Renal pelvis (tissue), 12 donors: ENCODE measurements around the gene ZBTB2. TPM values are rescaled to one million over a fixed set of nuclear protein-coding genes. Genes with fewer than 3 reads are reported as not detected.

ENCODE experiments used
- DNase-seq: peaks from one replicate; pipeline ENCODE4 v3.0.0-alpha.2; 2013
- long read RNA-seq, 16 experiments: transcript quantifications; one replicate each; lab custom pipeline, GENCODE V29; 2026
- polyA plus RNA-seq, 3 donors: library from polyadenylated mRNA; unstranded; fragments of 120-200 nt; gene quantifications; one replicate each; pipeline ENCODE4 v1.2.1, GENCODE V29; 2013; ENCODE audit not compliant: insufficient read length in 3 of 3

ZBTB2 gene
- 10 to 100 TPM; 14.4 to 16.5 (median 14.4) TPM for polyA plus RNA-seq
- long read RNA-seq, donor 1, transcript ZBTB2-201 (3 exons, 3,090 nt): major isoform, 6 of 6 reads
- long read RNA-seq, donor 1, partial matches to known transcripts: 0 of 6 reads
- long read RNA-seq, donor 1, other reads (novel, unspliced or antisense): 0 of 6 reads
- long read RNA-seq, donor 2, transcript ZBTB2-201 (3 exons, 3,090 nt): major isoform, 7 of 7 reads
- long read RNA-seq, donor 2, partial matches to known transcripts: 0 of 7 reads
- long read RNA-seq, donor 2, other reads (novel, unspliced or antisense): 0 of 7 reads
- long read RNA-seq, donor 3, transcript ZBTB2-201 (3 exons, 3,090 nt): major isoform, 7 of 7 reads
- long read RNA-seq, donor 3, partial matches to known transcripts: 0 of 7 reads
- long read RNA-seq, donor 3, other reads (novel, unspliced or antisense): 0 of 7 reads
- long read RNA-seq, donor 4, transcript ZBTB2-201 (3 exons, 3,090 nt): major isoform, 7 of 7 reads
- long read RNA-seq, donor 4, partial matches to known transcripts: 0 of 7 reads
- long read RNA-seq, donor 4, other reads (novel, unspliced or antisense): 0 of 7 reads
- long read RNA-seq, donor 5, partial matches to known transcripts: 0 of 3 reads
- long read RNA-seq, donor 5, other reads (novel, unspliced or antisense): 0 of 3 reads
- long read RNA-seq, donor 6, transcript ZBTB2-201 (3 exons, 3,090 nt): major isoform, 7 of 7 reads
- long read RNA-seq, donor 6, partial matches to known transcripts: 0 of 7 reads
- long read RNA-seq, donor 6, other reads (novel, unspliced or antisense): 0 of 7 reads
- long read RNA-seq, donor 7, transcript ZBTB2-201 (3 exons, 3,090 nt): major isoform, 7 of 23 reads
- long read RNA-seq, donor 7, partial matches to known transcripts: 16 of 23 reads
- long read RNA-seq, donor 7, other reads (novel, unspliced or antisense): 0 of 23 reads
- long read RNA-seq, donor 8, partial matches to known transcripts: 0 of 2 reads
- long read RNA-seq, donor 8, other reads (novel, unspliced or antisense): 0 of 2 reads
- long read RNA-seq, donor 9, partial matches to known transcripts: 0 of 4 reads
- long read RNA-seq, donor 9, other reads (novel, unspliced or antisense): 0 of 4 reads
- long read RNA-seq, donor 10, transcript ZBTB2-201 (3 exons, 3,090 nt): major isoform, 6 of 6 reads
- long read RNA-seq, donor 10, partial matches to known transcripts: 0 of 6 reads
- long read RNA-seq, donor 10, other reads (novel, unspliced or antisense): 0 of 6 reads
- long read RNA-seq, donor 11, transcript ZBTB2-201 (3 exons, 3,090 nt): major isoform, 5 of 5 reads
- long read RNA-seq, donor 11, partial matches to known transcripts: 0 of 5 reads
- long read RNA-seq, donor 11, other reads (novel, unspliced or antisense): 0 of 5 reads
- long read RNA-seq, donor 12, transcript ZBTB2-201 (3 exons, 3,090 nt): major isoform, 6 of 6 reads
- long read RNA-seq, donor 12, partial matches to known transcripts: 0 of 6 reads
- long read RNA-seq, donor 12, other reads (novel, unspliced or antisense): 0 of 6 reads
- long read RNA-seq, donor 13, partial matches to known transcripts: 0 of 4 reads
- long read RNA-seq, donor 13, other reads (novel, unspliced or antisense): 0 of 4 reads
- long read RNA-seq, donor 14, transcript ZBTB2-201 (3 exons, 3,090 nt): major isoform, 9 of 28 reads
- long read RNA-seq, donor 14, partial matches to known transcripts: 19 of 28 reads
- long read RNA-seq, donor 14, other reads (novel, unspliced or antisense): 0 of 28 reads
- long read RNA-seq, donor 15, transcript ZBTB2-201 (3 exons, 3,090 nt): major isoform, 5 of 5 reads
- long read RNA-seq, donor 15, partial matches to known transcripts: 0 of 5 reads
- long read RNA-seq, donor 15, other reads (novel, unspliced or antisense): 0 of 5 reads
- long read RNA-seq, donor 16, transcript ZBTB2-201 (3 exons, 3,090 nt): major isoform, 6 of 6 reads
- long read RNA-seq, donor 16, partial matches to known transcripts: 0 of 6 reads
- long read RNA-seq, donor 16, other reads (novel, unspliced or antisense): 0 of 6 reads

DNA sequence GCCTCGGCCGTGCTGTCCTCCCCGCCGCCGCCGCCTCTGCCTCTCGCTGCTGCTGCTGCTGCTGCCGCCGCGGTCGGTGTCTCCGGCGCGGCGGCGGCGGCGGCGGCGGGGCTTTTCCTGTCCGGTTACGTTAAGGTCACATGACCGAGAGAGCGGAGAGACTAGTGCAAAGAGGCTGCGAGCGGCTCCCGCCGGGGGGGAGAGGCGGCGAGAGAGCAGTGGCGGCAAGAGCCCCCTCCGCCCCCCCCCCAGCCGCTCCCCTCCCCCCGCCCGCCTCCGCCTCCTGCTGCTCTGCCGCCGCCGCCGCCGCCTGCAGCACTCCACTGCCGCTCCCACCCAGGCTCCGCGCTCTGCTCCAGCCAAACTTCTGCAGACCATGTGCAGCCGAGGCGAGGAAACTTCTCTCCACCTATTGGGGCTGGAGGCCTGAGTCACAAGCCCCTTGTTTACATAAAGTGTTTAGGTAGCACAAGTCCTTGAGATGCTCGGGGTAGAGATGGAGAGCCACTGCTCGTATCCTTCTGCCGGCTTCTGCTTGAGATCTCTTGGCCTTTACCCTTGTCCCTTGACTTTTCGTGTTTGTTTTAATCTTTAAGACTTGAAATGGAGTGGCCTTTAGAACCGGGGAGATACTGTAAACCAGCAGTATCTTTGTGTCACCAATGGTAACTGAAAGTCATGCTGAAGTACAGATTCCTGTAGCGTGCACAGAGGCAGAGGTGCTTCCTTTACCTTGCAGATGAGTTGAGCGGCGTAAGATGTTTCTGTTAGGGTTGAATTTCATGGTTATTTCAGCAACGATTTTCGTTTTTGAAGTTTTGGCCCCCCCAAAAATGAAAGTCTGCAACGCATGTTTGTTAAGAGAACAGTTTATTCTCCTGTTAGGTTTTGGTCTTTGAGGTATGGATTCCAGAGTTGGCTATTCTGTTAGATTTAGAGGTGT lies at the start of gene ZBTB2:
Gene ZBTB2, minus strand, starts transcription at position 89 of the 943 bp plus-strand sequence. CDS start 17,922 bp downstream, outside the sequence.
- DNase-seq: peak; percentile 55

- DNase-seq: no peak
Observed at GRCh38 chr6:151440930-151441329, 49.6 kb upstream of the ZBTB2 start.

GRCh38 chr6:151440498-151440897 lies 49.1 kb upstream of the ZBTB2 start:
- DNase-seq: no peak

GRCh38 chr6:151437401-151437800 lies 46.0 kb upstream of the ZBTB2 start:
- no peak for DNase-seq

DNA sequence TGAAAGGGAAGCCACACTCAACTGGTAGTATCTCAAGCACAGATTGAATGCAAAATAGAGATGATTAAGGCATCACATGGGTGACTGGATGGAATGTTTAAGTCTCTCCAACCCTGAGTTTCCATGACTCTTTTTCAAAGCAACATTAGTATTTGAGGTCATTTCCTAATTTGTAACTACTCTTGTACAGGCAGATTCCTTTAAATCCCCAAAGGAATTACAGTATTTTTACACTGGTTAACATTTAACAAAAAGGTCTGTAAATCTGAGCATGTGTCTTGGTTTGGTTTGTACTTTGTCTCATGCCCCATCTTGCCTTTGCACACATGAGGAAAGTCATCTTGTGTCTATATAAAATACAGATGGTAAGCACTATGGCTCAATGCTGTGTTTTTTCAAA lies 45.4 kb upstream of the ZBTB2 start:
- DNase-seq: no peak

GRCh38 chr6:151436300-151436699 lies 44.9 kb upstream of the ZBTB2 start:
- no peak for DNase-seq

DNA sequence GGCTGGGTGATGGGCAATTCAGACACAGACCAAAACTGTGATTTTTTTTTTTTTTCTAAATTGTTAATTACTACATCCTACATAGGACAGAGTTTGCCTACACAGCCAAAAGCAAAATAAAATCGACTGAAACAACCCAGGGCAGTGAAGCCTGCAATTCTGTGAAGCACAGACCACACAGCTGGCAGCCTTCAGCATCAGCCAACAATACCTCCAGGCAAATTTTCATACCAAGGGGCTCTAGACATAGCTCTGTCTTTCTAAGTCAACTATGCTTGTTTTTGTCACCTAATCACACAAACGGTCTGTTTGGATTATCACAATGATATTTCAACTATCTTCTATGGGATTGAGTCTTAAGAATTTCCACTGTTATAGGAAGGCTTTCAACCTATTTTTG lies 43.0 kb upstream of the ZBTB2 start:
- DNase-seq: no peak

DNA sequence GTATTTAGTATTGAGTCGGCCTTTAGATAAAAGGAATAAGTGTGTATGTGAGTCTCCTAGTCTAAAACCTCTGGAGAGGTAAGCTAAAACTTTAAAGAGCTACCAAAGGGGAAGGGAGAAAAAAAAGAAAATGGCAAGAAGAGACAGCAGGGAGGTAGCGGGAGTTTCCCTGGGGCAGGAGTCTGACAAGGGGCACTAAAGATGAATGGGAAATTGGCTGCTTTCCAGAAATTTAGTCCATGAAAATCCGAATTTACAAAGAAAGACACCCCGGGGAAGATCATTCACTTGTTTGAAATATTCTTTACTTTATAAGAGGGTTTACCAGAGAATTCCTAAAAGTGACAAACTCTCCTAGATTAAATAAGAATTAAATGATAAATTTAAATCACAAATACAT lies 41.3 kb upstream of the ZBTB2 start:
- DNase-seq: no peak

GRCh38 chr6:151431337-151431736 lies 40.0 kb upstream of the ZBTB2 start:
- DNase-seq: no peak

DNA sequence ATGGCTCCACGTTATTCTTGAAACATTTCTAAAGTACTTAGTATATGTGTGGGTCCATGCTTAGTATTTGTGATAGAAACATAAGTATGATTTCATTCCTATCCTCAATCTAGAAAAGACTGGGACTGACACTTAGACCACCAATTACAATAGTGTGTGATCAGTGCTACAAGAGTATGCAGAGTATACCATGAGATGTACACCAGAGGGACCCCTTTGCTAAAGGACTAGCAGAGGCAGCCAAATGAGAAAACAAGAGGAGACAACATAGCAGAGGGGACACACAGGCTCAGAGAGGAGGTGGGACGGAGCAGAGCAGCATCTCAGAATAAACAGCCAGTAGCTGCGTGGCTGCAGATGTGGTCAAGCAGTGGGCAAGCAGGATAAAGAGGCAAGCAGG lies 39.5 kb upstream of the ZBTB2 start:
- DNase-seq: no peak

DNA sequence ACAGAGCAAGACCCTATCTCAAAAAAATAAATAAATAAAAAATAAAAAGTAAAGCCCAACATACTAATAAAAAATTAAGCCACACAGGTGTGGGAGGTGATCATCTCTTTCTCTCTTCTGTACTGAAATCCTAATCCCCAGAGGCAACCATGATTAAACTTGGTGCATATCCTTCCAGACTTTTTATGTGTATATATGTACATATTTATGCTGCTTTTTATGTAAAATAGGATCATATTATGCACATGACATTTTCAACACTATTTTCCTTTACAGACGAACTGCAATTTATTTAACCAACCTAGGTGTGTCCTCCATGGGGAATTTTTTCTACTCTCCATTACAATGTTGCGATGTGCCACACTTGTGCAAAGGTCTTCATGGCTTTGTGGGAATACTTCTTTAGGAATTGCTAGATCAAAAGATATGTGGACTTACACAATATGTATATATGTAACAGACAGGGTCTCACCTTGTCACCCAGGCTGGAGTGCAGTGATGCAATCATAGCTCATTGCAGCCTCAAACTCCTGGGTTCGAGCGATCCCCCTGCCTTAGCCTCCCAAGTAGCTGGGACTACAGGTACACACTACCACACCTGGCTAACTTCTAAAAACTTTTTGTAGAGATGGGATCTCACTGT lies 36.9 kb upstream of the ZBTB2 start:
- no peak for DNase-seq

DNA sequence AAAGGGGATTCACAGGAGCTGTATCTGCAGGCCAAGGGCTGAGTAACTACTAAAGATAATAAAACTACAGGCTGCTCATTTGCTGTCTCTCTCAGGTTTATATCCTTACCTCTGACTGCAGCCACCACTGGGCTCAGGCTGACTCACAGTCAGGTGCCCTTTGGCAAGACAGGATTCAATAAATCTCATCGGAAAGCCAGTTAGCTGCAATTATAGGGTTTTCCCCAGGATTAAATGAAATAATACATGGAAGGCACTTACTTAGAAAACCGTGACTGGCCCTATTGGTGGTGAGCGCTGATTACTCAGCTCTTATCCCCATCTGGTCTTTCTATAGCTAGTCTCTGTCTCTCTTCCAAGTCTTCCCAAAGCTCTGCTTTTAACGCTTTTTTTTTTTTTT lies 34.2 kb upstream of the ZBTB2 start:
- no peak for DNase-seq

DNA sequence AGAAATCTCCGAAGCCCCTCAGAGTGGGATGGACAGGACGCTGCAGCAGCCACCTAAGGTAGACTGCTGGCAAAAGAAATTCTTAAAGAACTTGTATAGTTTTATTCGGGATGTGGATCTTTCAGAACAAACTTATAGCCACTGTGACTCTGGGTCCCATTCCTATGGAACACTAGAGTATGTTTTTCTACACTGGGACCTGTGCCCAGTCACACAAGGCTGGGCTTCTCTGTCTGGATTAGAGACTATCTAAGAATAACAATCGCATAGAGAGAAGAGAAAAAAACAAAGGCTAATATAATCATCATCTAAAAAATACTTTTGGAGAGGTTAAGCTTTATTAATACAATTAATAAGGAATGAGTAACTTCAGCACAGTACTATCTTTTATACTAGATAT lies 31.6 kb upstream of the ZBTB2 start:
- no peak for DNase-seq

DNA sequence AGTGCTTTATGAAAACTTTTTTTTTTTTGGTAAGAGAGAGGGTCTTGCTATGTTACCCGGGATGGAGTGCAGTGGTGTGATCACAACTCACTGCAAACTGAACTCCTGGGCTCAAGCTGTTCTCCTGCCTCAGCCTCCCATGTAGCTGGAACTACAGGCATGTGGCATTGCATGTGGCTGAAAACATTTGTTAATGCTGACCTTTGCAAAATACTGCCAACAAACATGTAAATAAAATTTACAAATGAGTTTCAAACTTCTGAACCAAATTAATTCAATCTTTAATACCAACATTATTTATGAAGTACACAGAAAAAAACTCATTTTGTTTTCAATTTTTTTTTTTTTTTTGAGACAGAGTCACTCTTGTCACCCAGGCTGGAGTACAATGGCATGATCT lies 26.1 kb upstream of the ZBTB2 start:
- DNase-seq: no peak

DNA sequence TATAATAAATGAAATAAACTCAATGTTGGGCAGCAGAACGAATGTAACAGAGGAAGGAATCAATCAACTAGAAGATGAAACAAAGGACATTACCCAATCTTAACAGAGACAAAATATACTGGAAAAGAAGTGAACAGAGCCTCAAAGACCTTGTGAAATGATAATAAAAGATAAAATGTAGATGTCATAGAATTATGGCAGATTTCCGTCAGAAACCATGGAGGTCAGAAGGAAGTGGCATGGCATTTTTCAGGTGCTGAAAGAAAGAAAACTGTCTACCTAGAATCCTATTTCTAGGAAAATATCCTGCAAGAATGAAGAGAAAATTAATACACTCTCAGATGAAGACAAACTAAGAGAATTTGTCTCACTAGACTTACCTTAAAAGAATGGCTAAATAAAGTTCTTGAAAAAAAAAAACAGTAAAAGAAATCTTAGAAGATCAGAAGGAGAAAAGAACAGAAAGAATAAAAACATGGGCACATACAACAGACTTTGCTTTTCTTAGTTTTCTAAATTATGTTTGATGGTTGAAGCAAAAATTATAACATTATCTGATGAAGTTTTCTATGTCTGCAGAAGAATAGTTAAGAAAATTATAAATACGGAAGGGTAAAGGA lies 23.4 kb upstream of the ZBTB2 start:
- DNase-seq: no peak

DNA sequence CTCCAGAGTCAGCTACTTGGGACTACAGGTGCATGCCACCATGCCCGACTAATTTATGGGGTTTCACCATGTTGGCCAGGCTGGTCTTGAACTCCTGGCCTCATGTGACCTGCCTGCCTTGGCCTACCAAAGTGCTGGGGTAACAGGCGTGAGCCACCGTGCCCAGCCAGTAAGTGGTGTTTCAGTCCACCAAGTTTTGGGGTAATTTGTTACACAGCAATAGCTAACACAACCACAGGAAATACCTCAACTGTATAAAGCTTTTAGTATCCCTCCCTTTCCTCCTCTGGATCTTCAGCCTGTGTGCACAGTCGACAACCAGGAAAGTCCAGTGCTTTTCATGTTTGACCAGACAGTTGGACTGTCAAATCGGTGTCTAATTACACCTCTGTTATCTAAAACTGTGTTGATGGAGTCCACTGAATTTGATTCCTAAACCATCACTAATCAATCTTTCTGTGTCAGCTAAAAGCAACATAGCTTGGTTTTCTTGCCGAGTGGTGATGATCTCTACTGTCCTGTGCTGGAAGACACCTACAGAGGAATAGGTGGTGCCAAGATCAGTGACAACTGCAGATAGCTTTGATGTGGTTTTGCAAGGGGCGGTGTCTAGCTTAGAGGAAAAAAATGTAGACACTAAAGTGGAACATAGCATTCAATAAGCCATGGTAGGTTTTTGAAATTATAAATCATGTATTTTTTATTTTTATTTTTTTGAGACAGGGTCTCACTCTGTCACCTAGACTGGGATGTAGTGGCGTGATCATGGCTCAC lies 22.2 kb upstream of the ZBTB2 start:
- no peak for DNase-seq

DNA sequence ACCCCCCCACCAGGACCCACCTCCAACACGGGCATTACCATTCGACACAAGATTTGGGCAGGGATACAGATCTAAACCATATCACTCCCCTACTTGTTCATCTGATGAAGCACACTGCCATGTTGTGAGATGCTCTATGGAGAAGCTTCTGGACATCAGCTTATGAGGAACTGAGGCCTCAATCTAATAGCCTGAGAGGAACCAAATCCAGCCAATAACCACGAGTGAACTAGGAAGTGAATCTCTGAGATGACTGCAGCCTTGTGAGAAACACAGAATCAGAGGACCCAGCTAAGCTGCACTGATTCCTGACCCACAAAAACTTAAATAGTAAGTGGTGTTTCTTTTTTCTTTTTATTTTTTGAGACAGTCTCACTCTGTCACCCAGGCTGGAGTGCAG lies 21.6 kb upstream of the ZBTB2 start:
- DNase-seq: no peak
